ENCODE results near the gene ADGRL3.

The ADGRL3 gene

GRCh38 chr4:61760820-61761219, 560.7 kb downstream of the ADGRL3 start:
- TF ChIP-seq ZC3H10 (CRISPR knock-in tag; IDR thresholded peaks at IDR 0.05) = no peak
- no peak for TF ChIP-seq CREB5 (CRISPR knock-in tag; IDR thresholded peaks at IDR 0.05; ENCODE audit: low read depth)
- TF ChIP-seq RARB (CRISPR knock-in tag; IDR thresholded peaks at IDR 0.05) = no peak
- no peak for TF ChIP-seq PPARA (CRISPR knock-in tag; IDR thresholded peaks at IDR 0.05; ENCODE audit: borderline replicate concordance)
- no peak for TF ChIP-seq GLIS3 (CRISPR knock-in tag; IDR thresholded peaks at IDR 0.05)
- TF ChIP-seq CSDC2 (CRISPR knock-in tag; IDR thresholded peaks at IDR 0.05) = no peak
- no peak for TF ChIP-seq TOX (CRISPR knock-in tag; IDR thresholded peaks at IDR 0.05; ENCODE audit: borderline replicate concordance)
- TF ChIP-seq PATZ1 (CRISPR knock-in tag; IDR thresholded peaks at IDR 0.05; ENCODE audit: borderline replicate concordance) = no peak
- no peak for TF ChIP-seq ESRRG (CRISPR knock-in tag; IDR thresholded peaks at IDR 0.05)
- no peak for TF ChIP-seq OSR1 (CRISPR knock-in tag; IDR thresholded peaks at IDR 0.05)
- TF ChIP-seq ZFP3 (CRISPR knock-in tag; IDR thresholded peaks at IDR 0.05) = no peak
- no peak for TF ChIP-seq SNAI2 (CRISPR knock-in tag; IDR thresholded peaks at IDR 0.05)
- no peak for TF ChIP-seq TCF4 (CRISPR knock-in tag; IDR thresholded peaks at IDR 0.05; ENCODE audit: borderline replicate concordance)
- TF ChIP-seq ARNTL (CRISPR knock-in tag; IDR thresholded peaks at IDR 0.05; ENCODE audit: borderline replicate concordance, low read depth) = no peak
- no peak for TF ChIP-seq ZNF565 (CRISPR knock-in tag; conservative IDR thresholded peaks at IDR 0.05; ENCODE audit: low read depth)
- no peak for ATAC-seq

- ATAC-seq = no peak
- no peak for TF ChIP-seq CSDC2 (CRISPR knock-in tag; IDR thresholded peaks at IDR 0.05)
- TF ChIP-seq GLIS3 (CRISPR knock-in tag; IDR thresholded peaks at IDR 0.05) = no peak
- no peak for TF ChIP-seq SNAI2 (CRISPR knock-in tag; IDR thresholded peaks at IDR 0.05)
- no peak for TF ChIP-seq ZNF565 (CRISPR knock-in tag; conservative IDR thresholded peaks at IDR 0.05; ENCODE audit: low read depth)
- TF ChIP-seq ISL1 (CRISPR knock-in tag; IDR thresholded peaks at IDR 0.05) = no peak
- no peak for TF ChIP-seq ESRRG (CRISPR knock-in tag; IDR thresholded peaks at IDR 0.05)
- TF ChIP-seq PATZ1 (CRISPR knock-in tag; IDR thresholded peaks at IDR 0.05; ENCODE audit: borderline replicate concordance) = no peak
- no peak for TF ChIP-seq TSHZ2 (CRISPR knock-in tag; IDR thresholded peaks at IDR 0.05)
- no peak for TF ChIP-seq ZNF70 (CRISPR knock-in tag; IDR thresholded peaks at IDR 0.05)
- no peak for TF ChIP-seq POU6F1 (CRISPR knock-in tag; IDR thresholded peaks at IDR 0.05; ENCODE audit: borderline replicate concordance, low read depth)
- no peak for TF ChIP-seq ZFP30 (CRISPR knock-in tag; IDR thresholded peaks at IDR 0.05)
- no peak for TF ChIP-seq TOX (CRISPR knock-in tag; IDR thresholded peaks at IDR 0.05; ENCODE audit: borderline replicate concordance)
- TF ChIP-seq CREB5 (CRISPR knock-in tag; IDR thresholded peaks at IDR 0.05; ENCODE audit: low read depth) = no peak
- no peak for TF ChIP-seq ZFP3 (CRISPR knock-in tag; IDR thresholded peaks at IDR 0.05)
- TF ChIP-seq OSR1 (CRISPR knock-in tag; IDR thresholded peaks at IDR 0.05) = no peak
- TF ChIP-seq ZNF8 (CRISPR knock-in tag; IDR thresholded peaks at IDR 0.05) = no peak
- TF ChIP-seq ARNTL (CRISPR knock-in tag; IDR thresholded peaks at IDR 0.05; ENCODE audit: borderline replicate concordance, low read depth) = no peak
These were observed 562.8 kb downstream of the ADGRL3 start for GRCh38 chr4:61762722-61763627.
